Omental fat pad (tissue), 4 donors: ENCODE data around the gene ADAP1. TPM values are rescaled to one million over a fixed set of nuclear protein-coding genes. Genes with fewer than 3 reads are reported as not detected.

Source experiments
- ATAC-seq: fragments of 150-250 bp; one replicate; pipeline ENCODE4 v1.9.1; 2016; ENCODE audit warnings: mild to moderate bottlenecking, moderate library complexity; ENCODE audit not compliant: low FRiP score
- DNase-seq: peaks from one replicate; pipeline ENCODE4 v3.0.0-alpha.2; 2019; ENCODE audit warnings: low spot score
- CTCF ChIP-seq, 3 donors: fragments of 450-650 bp; IDR thresholded peaks; one replicate each; pipeline ENCODE4 v1.5.1; 2016 to 2017; ENCODE audit warnings: antibody characterized with exemption in 3 of 3, mild to moderate bottlenecking in 3 of 3, moderate library complexity in 2 of 3
- total RNA-seq, 4 donors: library from RNA; depleted of rRNA; stranded (reverse); fragments of >200 nt; gene quantifications; one replicate each; pipeline ENCODE4 v1.1.0, GENCODE V29; 2016

ADAP1 gene
- total RNA-seq, 4 donors from 2014 or later = 6.7 to 21.7 (median 14.4) TPM

- TF ChIP-seq CTCF (IDR thresholded peaks at IDR 0.05) = no peak
- no peak for DNase-seq
- no peak for ATAC-seq
These were observed 17.6 kb upstream of the ADAP1 start for GRCh38 chr7:972110-972509.

GRCh38 chr7:970744-971143 lies 16.3 kb upstream of the ADAP1 start:
- no peak for TF ChIP-seq CTCF (IDR thresholded peaks at IDR 0.05)
- ATAC-seq (no peak), DNase-seq (no peak)

- DNase-seq = no peak
- no peak for ATAC-seq
- no peak for TF ChIP-seq CTCF (IDR thresholded peaks at IDR 0.05)
These were observed 14.9 kb upstream of the ADAP1 start for GRCh38 chr7:969403-969802.

GRCh38 chr7:968205-969105 lies 14.0 kb upstream of the ADAP1 start:
- no peak for TF ChIP-seq CTCF (IDR thresholded peaks at IDR 0.05)
- DNase-seq = no peak
- ATAC-seq = no peak

- no peak for ATAC-seq
- no peak for DNase-seq
- TF ChIP-seq CTCF (IDR thresholded peaks at IDR 0.05) = no peak
These were observed 13.0 kb upstream of the ADAP1 start for GRCh38 chr7:967361-968082.

- no peak for TF ChIP-seq CTCF (IDR thresholded peaks at IDR 0.05)
- DNase-seq (no peak), ATAC-seq (no peak)
These were observed 12.0 kb upstream of the ADAP1 start for GRCh38 chr7:966291-967069.
